HG03457 (cell line): ENCODE measurements around the gene PDE8B.
"Not testable (repeated sequence)": the region's sequence is repeated elsewhere in the genome, so short reads cannot be mapped to it uniquely, and the experiment has no call there.

Experiments used
- ATAC-seq: cut with Tn5 transposase; IDR thresholded peaks from one replicate; pipeline ENCODE4 v1.9.1; 2021; ENCODE audit warnings: moderate number of reproducible peaks; ENCODE audit not compliant: unreplicated experiment

PDE8B gene

DNA sequence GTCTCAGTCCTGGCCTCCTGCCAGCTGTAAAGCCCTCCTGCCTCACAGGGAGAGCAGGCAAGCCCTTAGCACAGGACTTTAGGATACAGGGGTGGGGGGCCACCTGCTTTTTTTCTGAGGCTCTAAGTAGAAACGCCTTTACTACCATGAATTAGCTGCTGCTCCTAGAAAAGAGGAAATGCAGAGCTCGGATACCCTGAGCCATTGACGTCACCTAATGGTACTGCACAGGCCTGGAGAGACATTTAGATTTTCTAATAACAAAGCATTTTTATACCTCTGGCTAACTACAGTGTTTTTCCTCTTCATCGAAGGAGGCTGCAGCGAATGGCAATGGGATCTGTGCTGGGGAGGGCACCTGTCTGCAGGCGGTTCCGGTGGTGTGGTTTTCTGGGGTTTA is 144.6 kb downstream of the PDE8B start:
- ATAC-seq, result no peak

DNA sequence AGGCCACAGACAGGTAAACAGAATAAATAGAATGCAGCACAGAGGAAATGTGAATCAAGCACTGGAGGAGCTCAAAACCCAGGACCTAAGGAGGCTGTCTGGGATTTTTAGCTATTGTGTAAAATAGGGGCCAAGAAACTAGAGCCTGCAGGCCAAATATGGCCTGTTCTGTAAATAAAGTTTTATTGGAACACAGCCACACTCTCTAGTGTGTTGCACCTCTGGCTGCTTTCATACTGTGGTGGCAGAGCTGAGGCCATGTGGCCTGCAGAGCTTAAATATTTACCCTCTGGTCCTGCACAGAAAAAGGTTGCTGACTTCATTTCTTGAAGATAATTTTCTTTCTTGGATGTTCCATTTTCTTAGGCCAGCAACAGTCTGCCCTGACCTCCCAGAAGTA is 145.3 kb downstream of the PDE8B start:
- ATAC-seq, result no peak

DNA sequence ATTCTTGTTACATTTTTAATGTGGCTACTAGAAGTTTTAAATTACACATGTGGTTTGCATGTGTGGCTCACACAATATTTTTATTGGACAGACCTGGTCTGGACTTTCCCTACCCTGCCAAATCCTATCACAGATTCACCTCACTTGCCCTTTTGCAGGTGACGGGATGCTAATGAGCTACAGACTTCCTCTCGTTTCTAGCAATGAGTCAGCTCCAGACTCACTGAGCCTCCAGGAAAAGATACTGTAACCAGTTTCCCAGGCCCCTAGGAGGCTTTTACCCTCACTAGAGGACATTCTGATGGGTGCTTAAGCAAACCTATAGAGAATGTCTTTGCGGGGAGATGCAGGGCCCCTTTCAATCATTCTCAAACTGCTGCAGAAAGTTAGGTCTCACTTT is 146.3 kb downstream of the PDE8B start:
- ATAC-seq, result peak; percentile 88

DNA sequence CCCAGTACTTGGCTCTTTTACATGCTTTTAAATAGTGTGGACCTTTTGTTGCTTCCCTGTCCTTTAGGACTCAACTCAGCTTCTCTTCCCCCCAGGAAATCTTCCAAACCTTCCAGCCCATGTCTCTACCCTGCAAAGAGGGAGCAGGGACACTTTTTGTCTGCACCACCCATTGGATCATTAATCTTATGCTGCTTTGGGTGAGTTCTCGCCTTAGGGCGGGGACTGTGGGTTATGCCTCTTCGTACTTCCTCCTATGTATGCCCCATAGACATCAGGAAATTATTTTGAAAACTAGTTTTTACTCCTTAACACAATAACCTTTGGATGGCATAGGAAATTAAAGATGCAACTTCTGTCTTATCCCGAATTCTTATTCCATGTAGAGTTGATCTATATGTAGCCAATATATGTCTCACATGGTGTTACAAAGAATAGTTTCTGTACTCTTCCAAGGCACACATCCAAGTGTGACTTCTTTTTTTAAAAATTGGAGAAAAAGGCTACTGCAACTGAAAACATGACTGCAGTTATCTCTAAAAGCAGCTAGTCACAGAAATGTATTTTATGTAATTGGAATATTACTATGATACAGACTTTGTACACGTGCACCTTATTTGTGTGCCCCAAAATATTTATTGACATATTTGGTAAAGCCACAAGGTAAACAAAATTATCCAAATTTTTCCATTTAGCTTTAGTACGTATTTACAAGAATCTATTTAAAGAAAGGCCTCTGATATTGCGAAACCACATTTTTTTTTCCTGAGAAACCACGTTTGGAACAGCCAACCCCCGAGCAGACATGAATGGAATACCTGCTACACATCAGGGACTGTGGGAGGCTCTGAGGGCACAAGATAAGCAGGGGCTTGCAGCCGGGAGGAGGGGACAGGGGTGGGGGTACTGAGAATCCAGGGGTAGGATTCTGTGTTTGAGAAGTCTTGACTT is 148.1 kb downstream of the PDE8B start:
- ATAC-seq, result no peak

DNA sequence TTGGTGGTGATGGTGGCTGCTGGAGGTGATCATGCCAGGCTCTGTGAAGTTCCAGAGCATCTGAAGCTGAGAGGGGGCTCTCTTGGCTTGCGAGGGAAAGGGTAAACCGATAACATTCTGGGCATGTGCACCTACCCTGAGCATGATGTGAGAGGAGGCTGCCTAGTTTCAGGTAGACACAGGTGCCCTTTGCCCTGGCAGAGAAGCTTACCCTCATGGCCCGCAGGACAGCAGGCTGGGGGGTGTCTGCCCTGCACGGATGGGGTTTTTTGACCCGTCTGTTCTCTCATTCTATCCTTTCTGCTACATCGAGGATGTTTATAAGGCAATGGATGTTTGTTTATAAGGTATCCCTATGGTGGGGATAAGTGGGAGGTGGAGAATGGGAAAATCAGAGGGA is 148.8 kb downstream of the PDE8B start:
- ATAC-seq, result no peak

DNA sequence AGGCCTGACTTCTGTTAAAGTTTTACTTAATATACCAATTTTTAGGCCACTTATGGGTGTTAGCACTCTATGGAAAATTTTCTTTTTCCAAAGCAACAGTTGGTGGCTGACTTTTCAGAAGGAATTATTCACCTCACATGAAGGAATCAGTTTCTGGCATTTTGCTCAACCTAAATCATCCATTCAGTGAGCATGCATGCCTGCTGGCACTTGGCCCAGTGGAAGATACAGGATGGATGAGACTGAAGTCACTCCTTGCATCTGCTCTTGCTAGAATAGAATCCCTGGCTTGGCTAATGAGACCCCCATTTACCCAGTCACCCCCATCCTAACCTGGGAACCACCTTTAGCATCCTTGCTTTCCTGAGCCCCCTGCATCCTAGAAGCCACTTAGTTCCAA is 149.9 kb downstream of the PDE8B start:
- ATAC-seq, result no peak

DNA sequence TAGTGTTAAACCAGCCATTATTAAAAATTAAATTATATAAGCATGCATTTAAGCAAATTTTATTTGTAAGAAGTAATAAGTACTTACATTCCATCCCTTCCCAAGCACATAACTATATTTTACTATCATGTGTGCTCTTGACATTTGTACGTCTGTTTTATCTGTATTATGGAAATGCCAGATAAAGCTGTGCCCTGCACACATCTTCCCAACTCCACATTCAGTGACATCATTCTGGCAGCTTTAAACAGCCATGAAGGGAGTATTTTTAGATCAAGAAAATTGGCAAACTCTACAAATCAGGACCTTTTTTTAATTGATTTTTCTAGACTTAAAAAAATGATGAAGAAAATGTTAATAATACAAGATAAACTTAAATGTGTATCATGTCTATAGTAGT is 150.5 kb downstream of the PDE8B start:
- no peak for ATAC-seq

DNA sequence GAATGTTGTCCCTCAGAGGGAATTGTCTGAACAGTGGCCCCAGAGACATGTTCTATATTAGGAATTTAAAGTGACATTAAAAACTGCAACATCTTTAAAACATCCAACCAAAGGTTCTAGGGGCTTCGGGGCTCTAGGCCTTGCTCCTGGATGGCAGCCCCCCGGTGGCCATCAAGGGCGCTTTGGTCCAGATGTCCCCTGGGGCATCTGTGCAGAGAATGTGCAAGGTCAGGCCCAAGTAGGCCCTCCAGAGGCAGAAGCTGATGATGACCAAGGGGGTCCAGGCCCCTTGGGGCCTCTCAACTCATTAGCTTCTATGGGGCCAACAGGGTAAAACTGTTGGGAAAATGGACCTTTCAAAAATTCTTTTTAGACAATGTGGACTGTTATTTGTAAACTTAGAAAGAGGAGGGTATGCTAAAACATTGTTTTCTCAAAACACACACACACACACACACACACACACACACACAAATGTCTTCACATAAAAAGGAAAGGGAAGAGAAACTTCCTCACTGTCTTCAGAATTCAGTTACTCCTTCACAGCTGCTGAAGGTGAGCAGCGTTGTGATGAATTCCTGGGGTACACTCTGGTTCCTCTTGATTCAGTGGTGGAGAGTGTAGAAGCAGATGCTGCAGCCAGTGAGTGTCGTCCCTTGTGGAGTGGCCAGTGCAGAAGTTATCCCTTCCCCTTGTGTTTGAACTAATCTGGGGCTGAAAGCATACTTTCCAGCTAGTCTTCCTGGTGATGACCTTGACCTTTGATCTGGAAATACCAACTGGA is 156.4 kb downstream of the PDE8B start:
- no peak for ATAC-seq

DNA sequence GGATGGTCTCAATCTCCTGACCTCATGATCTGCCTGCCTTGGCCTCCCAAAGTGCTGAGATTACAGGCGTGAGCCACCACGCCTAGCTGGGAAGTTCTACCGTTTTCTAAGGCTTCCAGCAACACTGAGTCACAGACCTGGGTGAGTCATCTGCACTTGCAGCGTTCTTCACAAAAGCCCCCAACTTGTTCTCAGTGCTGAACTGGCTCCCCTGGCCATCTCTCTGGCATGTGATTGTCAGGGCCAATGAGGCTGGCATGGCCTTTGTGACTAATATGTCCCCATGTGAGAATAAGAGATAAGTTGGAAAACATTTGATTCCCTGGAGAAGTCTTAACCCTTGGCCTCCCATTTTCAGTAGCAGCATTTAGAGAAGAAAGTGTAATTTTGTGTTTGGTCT is 157.3 kb downstream of the PDE8B start:
- ATAC-seq, result no peak

DNA sequence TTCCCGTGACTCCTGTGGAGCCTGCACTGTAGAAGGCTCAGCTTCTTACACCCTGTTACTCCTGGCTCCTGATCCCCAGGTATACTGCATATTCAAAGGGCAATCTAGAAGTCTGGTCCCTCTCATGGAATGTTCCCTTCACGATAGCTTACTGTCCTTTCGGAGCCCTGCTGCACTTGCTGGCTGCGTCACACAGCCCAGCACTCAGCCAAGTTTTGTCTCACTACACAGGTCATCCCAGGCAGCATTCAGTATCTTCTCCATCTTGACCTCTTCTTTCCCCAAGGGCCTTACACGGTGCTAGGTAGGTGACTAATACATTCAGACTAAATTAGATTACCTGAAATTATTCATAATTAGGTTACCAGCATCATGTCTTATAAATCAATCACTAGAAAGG is 157.9 kb downstream of the PDE8B start:
- no peak for ATAC-seq

DNA sequence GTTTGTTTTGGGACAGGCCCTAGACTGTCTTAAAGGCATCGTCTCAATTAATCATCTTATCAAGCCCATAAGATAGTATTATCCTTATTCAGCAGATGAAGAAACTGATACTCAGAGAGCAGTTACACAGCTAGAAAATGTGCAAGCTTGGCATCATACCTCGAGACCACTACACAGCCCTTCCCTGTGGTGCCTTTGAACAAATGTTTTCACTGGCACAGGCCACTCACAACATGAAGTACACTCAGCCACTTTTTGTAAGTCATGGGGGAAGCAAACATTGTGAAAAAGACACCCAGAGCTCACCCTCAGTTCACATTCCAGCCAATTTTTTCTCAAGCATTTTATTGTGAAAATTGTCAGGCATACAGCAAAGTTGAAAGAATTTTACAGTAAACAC is 159.1 kb downstream of the PDE8B start:
- no peak for ATAC-seq

DNA sequence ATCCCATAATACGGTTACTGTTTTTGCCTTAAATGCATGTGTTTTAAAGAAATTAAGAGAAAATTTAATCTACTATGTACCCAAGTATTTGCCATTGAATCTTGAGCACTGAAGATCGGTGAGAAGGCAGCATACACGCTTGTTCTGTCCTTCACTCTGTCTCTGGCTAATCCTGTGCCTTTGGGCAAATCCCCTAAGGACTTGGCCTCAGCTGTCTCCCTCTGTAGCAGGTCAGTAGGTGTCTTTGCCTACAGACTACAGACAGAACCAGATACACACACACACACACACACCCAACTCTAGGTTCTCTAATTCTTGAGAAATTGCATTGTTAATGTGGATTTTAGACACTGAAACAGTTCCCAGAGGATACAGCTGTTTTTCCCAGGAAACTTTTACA is 164.2 kb downstream of the PDE8B start:
- no peak for ATAC-seq

DNA sequence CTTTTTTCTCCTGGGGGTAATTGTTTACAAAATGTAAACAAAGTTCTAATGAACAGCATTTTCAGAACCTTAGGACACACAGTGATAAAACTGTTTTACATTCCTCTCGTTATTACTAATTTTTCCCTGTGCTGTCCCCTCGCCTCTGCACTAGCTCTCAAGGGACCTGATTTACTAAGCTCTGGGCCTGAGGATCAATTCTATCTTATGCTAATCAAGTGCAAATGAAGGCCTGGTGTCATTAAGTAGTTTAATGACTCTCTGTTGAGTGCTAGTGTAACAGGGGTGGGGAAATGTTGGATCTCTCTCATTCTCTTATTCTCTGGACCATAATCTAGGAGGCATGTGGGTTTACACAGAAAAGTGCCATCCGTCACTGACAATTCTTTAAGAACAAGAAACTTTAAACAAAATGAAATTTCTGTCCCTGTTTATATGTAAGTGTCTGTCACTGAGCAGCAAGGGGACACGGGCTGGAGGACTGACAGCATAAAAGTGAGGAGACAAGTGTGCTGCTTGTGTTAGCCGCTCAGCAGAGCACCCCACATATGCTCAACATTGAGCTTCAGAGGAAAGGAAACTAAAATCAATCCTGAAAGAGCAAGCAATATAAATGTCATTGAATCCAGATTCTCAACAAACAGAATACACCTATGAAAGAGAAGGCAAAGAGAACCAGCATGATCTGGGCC is 166.3 kb downstream of the PDE8B start:
- ATAC-seq, result no peak

DNA sequence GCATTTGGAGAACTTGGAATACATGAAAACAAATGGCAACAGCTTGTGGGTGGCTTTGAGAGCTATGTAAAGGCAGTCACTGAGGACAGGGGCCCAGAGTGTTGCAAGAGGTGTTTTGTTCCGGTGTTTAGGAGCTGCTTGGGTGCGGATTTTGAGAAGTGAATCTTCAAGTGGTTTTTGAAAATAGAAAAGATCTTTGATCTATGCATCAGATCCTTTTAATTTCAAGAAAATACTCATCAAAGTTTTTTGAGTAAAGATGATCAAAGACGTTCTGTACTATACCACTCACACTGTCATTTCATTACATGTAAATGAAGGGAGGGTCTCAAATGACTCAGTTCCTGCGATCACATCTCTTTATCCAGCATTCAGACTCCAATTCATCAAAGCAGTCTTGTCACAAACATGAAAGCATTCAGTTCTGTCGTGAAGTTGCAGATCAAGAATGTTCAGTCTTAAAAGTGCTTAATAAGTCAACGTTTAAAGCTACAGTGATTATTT is 169.1 kb downstream of the PDE8B start:
- ATAC-seq, result no peak

DNA sequence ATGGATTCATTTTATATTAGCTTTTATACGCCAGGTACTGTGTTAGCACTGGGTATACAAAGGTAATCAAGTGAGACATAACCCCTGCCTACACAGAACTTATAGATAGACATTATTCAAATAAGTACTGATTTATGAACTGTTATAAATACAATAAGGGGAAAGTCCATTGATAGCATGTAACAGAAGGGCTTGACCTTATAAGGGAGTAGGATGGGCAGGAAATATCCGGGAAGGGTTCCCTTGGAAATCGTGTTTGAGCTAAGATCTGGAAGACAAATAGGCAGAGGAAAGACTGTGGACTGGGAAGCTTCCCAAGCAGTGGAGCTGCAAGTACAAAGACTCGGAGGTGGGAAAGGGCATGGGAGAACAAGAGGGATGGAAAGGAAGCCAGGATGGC is 170.2 kb downstream of the PDE8B start:
- no peak for ATAC-seq

DNA sequence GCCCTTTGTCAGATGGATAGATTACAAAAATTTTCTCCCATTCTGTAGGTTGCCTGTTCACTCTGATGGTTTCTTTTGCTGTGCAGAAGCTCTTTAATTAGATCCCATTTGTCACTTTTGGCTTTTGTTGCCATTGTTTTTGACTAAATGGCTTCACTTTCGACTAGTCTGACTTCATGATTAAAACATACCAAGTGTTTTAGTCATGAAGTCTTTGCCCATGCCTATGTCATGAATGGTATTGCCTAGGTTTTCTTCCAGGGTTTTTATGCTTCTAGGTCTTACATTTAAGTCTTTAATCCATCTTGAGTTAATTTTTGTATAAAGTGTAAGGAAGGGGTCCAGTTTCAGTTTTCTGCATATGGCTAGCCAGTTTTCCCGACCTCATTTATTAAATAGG is 172.9 kb downstream of the PDE8B start:
- not testable (repeated sequence) for ATAC-seq

DNA sequence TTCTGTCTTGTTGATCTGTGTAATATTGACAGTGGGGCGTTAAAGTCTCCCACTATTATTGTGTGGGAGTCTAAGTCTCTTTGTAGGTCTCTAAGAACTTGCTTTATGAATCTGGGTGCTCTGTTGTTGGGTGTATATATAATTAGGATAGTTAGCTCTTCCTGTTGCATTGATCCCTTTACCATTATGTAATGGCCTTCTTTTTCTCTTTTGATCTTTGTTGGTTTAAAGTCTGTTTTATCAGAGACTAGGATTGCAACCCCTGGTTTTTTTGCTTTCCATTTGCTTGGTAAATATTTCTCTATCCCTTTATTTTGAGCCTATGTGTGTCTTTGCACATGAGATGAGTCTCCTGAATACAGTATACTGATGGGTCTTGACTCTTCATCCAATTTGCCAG is 175.9 kb downstream of the PDE8B start:
- ATAC-seq, result not testable (repeated sequence)

DNA sequence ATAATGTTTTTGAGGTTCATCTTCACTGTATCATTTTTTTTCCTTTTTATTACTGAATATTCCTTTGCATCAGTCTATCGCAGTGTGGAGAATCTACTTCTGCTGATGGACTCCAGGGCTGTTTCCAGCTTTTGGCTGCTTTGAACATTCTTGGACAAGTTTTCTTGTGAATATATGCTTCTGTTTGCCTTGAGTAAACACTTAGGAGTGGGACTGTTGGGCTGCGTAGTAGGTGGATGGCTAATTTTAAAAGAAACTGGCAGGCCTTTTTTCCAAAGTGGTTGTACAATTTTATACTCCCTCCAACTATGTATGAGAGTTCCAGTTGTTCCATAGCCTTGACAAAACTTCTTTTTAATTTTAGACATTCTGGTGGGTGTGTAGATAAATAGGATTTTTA is 179.3 kb downstream of the PDE8B start:
- ATAC-seq, result no peak

DNA sequence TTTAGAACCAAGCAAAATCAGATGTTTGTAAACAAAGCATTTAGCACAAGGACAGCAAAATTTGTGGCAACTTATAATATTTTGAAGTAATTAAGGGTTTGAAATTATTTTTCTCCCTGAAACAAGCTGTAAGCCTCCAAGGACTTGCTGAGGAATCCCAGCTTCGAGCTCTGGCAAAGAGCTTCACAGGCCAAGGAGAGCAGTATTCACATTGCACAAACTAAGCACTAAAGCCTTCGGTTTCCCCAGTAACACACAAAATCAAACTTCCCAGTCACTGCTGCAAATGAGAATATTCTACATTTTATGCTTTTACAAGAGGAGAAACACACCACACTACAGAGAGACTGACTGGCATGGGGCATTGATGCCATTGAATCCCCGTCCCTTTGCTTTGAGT is 179.7 kb downstream of the PDE8B start:
- ATAC-seq, result no peak

DNA sequence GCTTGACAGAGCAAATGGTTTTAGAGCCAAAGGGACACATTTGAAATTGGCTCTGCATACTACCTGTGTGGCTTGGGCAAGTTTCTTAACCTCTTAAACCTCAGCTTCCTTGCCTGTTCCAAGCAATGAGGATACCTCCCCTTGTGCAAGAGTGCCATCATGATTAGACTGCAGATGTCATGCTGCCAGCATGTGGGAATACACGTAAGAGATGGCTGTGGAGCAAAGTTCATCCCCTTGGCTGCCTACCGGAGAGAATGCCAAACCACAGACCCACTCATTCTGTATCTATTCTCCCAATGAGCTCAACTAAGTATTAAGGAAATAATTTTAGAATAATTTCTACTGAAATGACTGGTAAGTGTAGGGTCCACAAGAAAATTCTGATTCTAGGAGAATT is 180.3 kb downstream of the PDE8B start:
- ATAC-seq, result no peak

DNA sequence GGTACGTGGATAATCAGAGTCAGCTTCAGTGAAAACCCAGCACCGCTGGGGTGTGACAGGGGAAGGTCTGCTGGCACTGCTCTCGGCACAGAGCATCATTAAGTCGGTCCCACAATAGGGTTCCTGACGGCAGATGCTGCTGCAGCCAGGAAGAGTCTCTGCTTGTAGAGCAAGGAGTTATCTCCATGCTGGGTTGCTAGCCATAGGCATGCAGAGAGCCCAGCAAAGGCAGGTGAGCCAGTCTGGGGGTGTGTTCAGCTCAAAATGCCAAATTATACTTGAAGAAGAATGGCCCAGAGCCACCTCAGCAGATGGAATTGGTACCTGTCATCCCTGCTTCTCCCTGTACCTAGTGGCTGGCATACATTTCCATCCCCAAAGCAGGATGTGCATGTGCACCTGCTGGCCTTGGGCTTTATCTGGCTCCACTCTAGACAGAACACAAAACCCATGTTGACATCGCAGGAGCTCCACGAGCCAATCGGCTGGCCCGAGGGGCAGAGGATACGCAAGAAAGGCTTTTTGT is 180.8 kb downstream of the PDE8B start:
- ATAC-seq, result no peak
